CD4-positive, alpha-beta T cell (primary cell): Measurements from ENCODE around the gene B4GALT5. TPM values are rescaled to one million over a fixed set of nuclear protein-coding genes. Genes with fewer than 3 reads are reported as not detected.

Experiments
- ATAC-seq: fragments of 200-7000 bp; cut with Tn5 transposase; one replicate; pipeline ENCODE4 v1.10.0; 2022; ENCODE audit warnings: mild to moderate bottlenecking; ENCODE audit not compliant: poor library complexity
- CTCF ChIA-PET: fragments of 350-600 bp; sonication (Branson Sonifier 250); formaldehyde crosslinking; loops from one replicate; lab custom pipeline; 2021; ENCODE audit warnings: antibody characterized with exemption, inconsistent platforms; lab: Charles Lee
- POLR2A ChIA-PET: fragments of 350-600 bp; sonication (Branson Sonifier 250); formaldehyde crosslinking; loops from one replicate; lab custom pipeline; 2021; ENCODE audit warnings: antibody characterized with exemption, inconsistent platforms; lab: Charles Lee
- DNase-seq, 14 experiments: peaks; one replicate each; pipeline ENCODE4 v3.0.0-alpha.2; 2013 to 2020; ENCODE audit warnings: mixed read lengths in 2 of 14
- H3K27ac ChIP-seq, 2 donors: one replicate each; pipeline versions ENCODE4 v1.5.1 to v1.7.0; 2013; ENCODE audit warnings: low read length in 2 of 2, low read depth in 1 of 2, mild to moderate bottlenecking in 1 of 2
- H3K27me3 ChIP-seq, 2 experiments: 1 replicate in 1 of 2; 2 replicates in 1 of 2; pipeline versions ENCODE4 v1.6.1 to v1.7.0; 2013; ENCODE audit warnings: low read length in 2 of 2, control low read depth in 1 of 2, mild to moderate bottlenecking in 1 of 2, moderate library complexity in 1 of 2; ENCODE audit not compliant: insufficient read depth in 2 of 2, control insufficient read depth in 1 of 2
- H3K36me3 ChIP-seq: one replicate; pipeline ENCODE4 v1.6.1; 2013; ENCODE audit warnings: low read length, control low read depth; ENCODE audit not compliant: insufficient read depth
- H3K4me1 ChIP-seq: one replicate; pipeline ENCODE4 v1.6.1; 2013; ENCODE audit warnings: low read length, control low read depth; ENCODE audit not compliant: insufficient read depth
- H3K4me3 ChIP-seq: one replicate; pipeline ENCODE4 v1.5.1; 2013; ENCODE audit warnings: mild to moderate bottlenecking, low read length, moderate library complexity
- H3K9me3 ChIP-seq, 2 experiments: 1 replicate in 1 of 2; 2 replicates in 1 of 2; pipeline versions ENCODE4 v1.6.1 to v1.7.0; 2013; ENCODE audit warnings: low read length in 2 of 2, mild to moderate bottlenecking in 2 of 2, control low read depth in 1 of 2, moderate library complexity in 1 of 2; ENCODE audit not compliant: control insufficient read depth in 1 of 2, insufficient read depth in 1 of 2
- H3K27ac Mint-ChIP-seq: one replicate; pipeline ENCODE4 v1.8.0; 2020; ENCODE audit warnings: mixed read lengths
- H3K27me3 Mint-ChIP-seq: one replicate; pipeline ENCODE4 v1.8.0; 2021; ENCODE audit warnings: mixed read lengths
- H3K36me3 Mint-ChIP-seq: one replicate; pipeline ENCODE4 v1.8.0; 2021; ENCODE audit warnings: low read depth, mixed read lengths
- H3K4me1 Mint-ChIP-seq: one replicate; pipeline ENCODE4 v1.8.0; 2021; ENCODE audit warnings: low read depth, mixed read lengths
- H3K4me3 Mint-ChIP-seq: one replicate; pipeline ENCODE4 v1.8.0; 2020; ENCODE audit warnings: mild to moderate bottlenecking, mixed read lengths
- H3K9me3 Mint-ChIP-seq: one replicate; pipeline ENCODE4 v1.8.0; 2020; ENCODE audit warnings: mixed read lengths
- intact Hi-C, 2 experiments: fragments of 100-400 bp; cut with DNase I in 1 of 2; cut with micrococcal nuclease in 1 of 2; formaldehyde crosslinking; loops; one replicate each; pipeline versions ENCODE4 v1.15.1 to v1.9.0; 2023 to 2025; cut with DNase I, micrococcal nuclease
- total RNA-seq, 174 experiments: library from RNA in 2 of 174; stranded (reverse) in 2 of 174; gene quantifications; one replicate each; pipeline ENCODE4 v1.2.3 and lab custom pipeline; 2021 to 2026
- TF ChIP-seq, protein P1 (sequence below): fragments of 200-600 bp; IDR thresholded peaks from one replicate; pipeline ENCODE4 v1.8.0; 2022; ENCODE audit warnings: antibody characterized with exemption, mild to moderate bottlenecking

B4GALT5 gene
- total RNA-seq, 2 experiments from 2014 or later, result 3.1 to 3.2 TPM

DNA sequence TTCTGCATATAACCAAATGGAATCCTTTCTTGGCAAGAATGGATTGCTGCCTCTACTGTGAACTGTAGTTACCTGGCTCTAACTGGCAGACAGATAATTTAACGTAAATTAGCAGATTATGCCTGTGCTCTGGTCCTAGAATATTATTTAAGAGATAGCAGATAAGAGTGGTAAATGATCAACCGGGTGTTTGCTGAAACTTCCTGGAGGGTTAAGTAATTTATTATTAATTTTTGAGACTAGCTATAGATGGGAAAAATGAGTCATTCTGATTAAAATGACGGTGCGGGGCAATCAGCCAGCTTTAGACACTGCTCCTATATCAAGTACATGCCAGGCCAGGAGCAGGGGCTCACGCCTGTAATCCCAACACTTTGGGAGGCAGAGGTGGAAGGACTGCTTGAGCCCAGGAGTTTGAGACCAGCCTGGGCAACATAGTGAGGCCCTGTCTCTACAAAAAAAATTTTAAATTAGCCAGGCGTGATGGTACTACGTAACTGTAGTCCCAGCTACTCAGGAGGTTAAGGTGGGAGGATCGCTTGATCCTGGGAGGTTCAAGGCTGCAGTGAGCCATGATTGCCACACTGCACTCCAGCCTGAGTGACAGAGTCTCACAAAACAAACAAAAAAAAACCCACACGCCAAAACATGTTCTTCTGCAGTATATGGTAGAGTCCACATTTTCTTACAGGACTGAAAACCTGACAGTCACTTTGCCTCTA lies 22.6 kb downstream of the B4GALT5 start:
- no peak for ATAC-seq
- H3K27me3 Mint-ChIP-seq, result no peaks in the 10 kb centered on the region
- CTCF ChIA-PET, result interaction anchor here (1.5 kb wide), 1 partner anchor 155 kb away, joined by 3 read pairs; no protein-coding TSS in a partner anchor
- H3K4me3 Mint-ChIP-seq, result no peak overlapping the region
- H3K4me1 Mint-ChIP-seq, result peaks cover 31% of the 10 kb centered on the region
- Histone ChIP-seq H3K4me3 (no peak overlapping the region), H3K27ac (no peak overlapping the region), H3K36me3 (no peaks in the 10 kb centered on the region), H3K27me3 (no peaks in the 10 kb centered on the region), H3K9me3 (no peaks in the 10 kb centered on the region), H3K4me1 (peaks cover 4% of the 10 kb centered on the region)
- H3K27ac Mint-ChIP-seq, result no peak overlapping the region
- no peak for DNase-seq
- POLR2A ChIA-PET, result no interaction called here
- no peaks in the 10 kb centered on the region for H3K36me3 Mint-ChIP-seq
- no peaks in the 10 kb centered on the region for H3K9me3 Mint-ChIP-seq
- TF ChIP-seq, protein P1, sequence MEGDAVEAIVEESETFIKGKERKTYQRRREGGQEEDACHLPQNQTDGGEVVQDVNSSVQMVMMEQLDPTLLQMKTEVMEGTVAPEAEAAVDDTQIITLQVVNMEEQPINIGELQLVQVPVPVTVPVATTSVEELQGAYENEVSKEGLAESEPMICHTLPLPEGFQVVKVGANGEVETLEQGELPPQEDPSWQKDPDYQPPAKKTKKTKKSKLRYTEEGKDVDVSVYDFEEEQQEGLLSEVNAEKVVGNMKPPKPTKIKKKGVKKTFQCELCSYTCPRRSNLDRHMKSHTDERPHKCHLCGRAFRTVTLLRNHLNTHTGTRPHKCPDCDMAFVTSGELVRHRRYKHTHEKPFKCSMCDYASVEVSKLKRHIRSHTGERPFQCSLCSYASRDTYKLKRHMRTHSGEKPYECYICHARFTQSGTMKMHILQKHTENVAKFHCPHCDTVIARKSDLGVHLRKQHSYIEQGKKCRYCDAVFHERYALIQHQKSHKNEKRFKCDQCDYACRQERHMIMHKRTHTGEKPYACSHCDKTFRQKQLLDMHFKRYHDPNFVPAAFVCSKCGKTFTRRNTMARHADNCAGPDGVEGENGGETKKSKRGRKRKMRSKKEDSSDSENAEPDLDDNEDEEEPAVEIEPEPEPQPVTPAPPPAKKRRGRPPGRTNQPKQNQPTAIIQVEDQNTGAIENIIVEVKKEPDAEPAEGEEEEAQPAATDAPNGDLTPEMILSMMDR, result no peak
- intact Hi-C loops, result no loop called here

DNA sequence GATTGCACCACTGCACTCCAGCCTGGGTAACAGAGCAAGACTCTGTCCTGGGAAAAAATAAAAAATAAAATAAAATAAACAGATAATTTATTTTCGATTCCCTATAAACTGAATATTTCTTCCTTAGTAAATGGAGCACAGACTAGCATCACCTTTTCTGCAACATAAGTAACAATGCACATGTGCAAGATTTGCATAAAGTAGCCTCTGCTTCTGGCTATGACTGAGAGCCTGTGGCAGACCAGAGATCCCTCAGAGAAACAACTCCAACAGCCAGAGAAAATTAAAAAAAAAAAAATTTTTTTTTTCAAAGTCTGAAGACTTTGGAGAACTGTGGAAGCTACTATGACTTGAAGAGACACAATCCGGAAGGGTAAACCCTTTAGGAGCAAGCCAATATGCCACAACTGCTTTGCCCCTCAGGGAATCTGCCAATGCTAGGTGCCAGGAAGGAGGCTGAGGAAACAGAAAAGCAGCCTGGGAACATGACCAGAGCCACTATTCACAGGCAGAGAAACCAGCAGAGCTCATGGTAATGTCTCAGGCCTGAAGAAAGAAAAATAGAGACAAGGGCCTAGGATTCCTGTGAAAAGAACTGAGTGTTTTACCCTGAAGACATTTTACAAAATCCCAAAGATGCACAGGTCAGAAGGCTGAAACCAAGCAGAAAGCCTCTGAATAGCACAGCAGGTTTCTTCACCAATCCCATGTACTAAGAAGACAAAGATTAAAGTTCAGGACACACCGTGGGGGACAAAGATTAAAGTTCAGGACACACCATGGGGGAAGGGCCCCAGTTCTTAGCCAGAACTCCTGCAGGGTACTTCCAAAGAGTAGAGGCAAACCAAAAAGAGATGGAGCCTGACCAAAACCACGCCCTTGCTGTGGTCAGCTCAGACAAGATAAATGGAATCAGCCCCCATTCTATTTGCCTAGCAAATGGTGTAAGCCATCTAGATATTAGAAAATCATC lies 25.8 kb downstream of the B4GALT5 start:
- no peaks in the 10 kb centered on the region for H3K9me3 Mint-ChIP-seq
- no peaks in the 10 kb centered on the region for H3K9me3 ChIP-seq
- no peak overlapping the region for H3K4me3 ChIP-seq
- ATAC-seq (no peak), DNase-seq (no peak)
- peaks cover 11% of the 10 kb centered on the region for H3K4me1 Mint-ChIP-seq
- intact Hi-C loops, result no loop called here
- H3K27me3 ChIP-seq, result no peaks in the 10 kb centered on the region
- TF ChIP-seq, protein P1, result no peak
- no peak overlapping the region for H3K4me3 Mint-ChIP-seq
- H3K4me1 ChIP-seq, result peaks cover 2% of the 10 kb centered on the region
- H3K27me3 Mint-ChIP-seq, result no peaks in the 10 kb centered on the region
- H3K36me3 ChIP-seq, result no peaks in the 10 kb centered on the region
- H3K27ac Mint-ChIP-seq, result no peak overlapping the region
- ChIA-PET POLR2A (no interaction called here), CTCF (no interaction called here)
- no peaks in the 10 kb centered on the region for H3K36me3 Mint-ChIP-seq
- H3K27ac ChIP-seq, result no peak overlapping the region

DNA sequence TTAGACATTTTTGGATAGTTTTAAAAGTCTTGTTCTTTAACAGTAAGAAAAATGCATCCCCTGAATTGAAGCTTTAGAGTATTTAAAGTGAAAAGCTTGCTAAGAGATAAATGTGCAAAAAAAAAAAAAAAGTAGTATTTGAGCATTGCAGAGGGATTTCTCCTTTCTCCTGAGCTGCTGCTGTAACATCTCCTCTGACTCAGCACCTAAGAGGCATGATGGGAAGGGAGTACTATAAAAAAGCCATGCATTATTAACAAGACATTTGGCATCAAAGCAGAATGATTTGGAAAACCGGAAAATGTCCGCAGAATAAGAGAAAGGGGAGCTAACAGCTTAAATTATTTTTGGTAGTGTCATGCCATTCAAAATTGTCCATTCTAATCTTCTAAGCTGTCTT lies 27.9 kb downstream of the B4GALT5 start:
- Mint-ChIP-seq H3K27me3 (no peaks in the 10 kb centered on the region), H3K4me3 (no peak overlapping the region), H3K27ac (no peak overlapping the region), H3K9me3 (no peaks in the 10 kb centered on the region), H3K36me3 (no peaks in the 10 kb centered on the region), H3K4me1 (peaks cover 9% of the 10 kb centered on the region)
- DNase-seq (no peak), ATAC-seq (no peak)
- ChIA-PET POLR2A (no interaction called here), CTCF (no interaction called here)
- intact Hi-C loops, result no loop called here
- no peaks in the 10 kb centered on the region for H3K36me3 ChIP-seq
- TF ChIP-seq, protein P1, result no peak
- peaks cover 2% of the 10 kb centered on the region for H3K4me1 ChIP-seq
- no peaks in the 10 kb centered on the region for H3K9me3 ChIP-seq
- no peaks in the 10 kb centered on the region for H3K27me3 ChIP-seq
- no peak overlapping the region for H3K27ac ChIP-seq
- H3K4me3 ChIP-seq, result no peak overlapping the region
